Measurements from ENCODE around the gene LRMDA. TPM values are rescaled to one million over a fixed set of nuclear protein-coding genes. Genes with fewer than 3 reads are reported as not detected.
"Not testable (repeated sequence)": the region's sequence is repeated elsewhere in the genome, so short reads cannot be mapped to it uniquely, and the experiment has no call there.

Gene LRMDA
- total RNA-seq, 1 experiment from 2014 or later, result not detected

- Histone ChIP-seq H3K36me3 (replicated peaks; ENCODE audit: control insufficient read depth, insufficient read depth, low read length) (no peaks in the 10 kb centered on the region), H3K4me3 (ENCODE audit: insufficient read depth, low read depth, low read length) (no peak overlapping the region), H3K27me3 (ENCODE audit: control insufficient read depth, insufficient read depth, low read length) (no peaks in the 10 kb centered on the region)
- no peak for DNase-seq
Observed at GRCh38 chr10:76040830-76041220, 609.4 kb downstream of the LRMDA start.

- no peak for DNase-seq
- H3K36me3 ChIP-seq (replicated peaks; ENCODE audit: control insufficient read depth, insufficient read depth, low read length), result no peaks in the 10 kb centered on the region
- H3K4me3 ChIP-seq (ENCODE audit: insufficient read depth, low read depth, low read length), result no peak overlapping the region
- no peaks in the 10 kb centered on the region for H3K27me3 ChIP-seq (ENCODE audit: control insufficient read depth, insufficient read depth, low read length)
Observed at GRCh38 chr10:76041551-76041950, 610.1 kb downstream of the LRMDA start.

GRCh38 chr10:76043261-76043660, 611.8 kb downstream of the LRMDA start:
- Histone ChIP-seq H3K27me3 (ENCODE audit: control insufficient read depth, insufficient read depth, low read length) (no peaks in the 10 kb centered on the region), H3K36me3 (replicated peaks; ENCODE audit: control insufficient read depth, insufficient read depth, low read length) (no peaks in the 10 kb centered on the region), H3K4me3 (ENCODE audit: insufficient read depth, low read depth, low read length) (no peak overlapping the region)
- DNase-seq, result no peak

GRCh38 chr10:76044751-76045150, 613.3 kb downstream of the LRMDA start:
- Histone ChIP-seq H3K27me3 (ENCODE audit: control insufficient read depth, insufficient read depth, low read length) (no peaks in the 10 kb centered on the region), H3K4me3 (ENCODE audit: insufficient read depth, low read depth, low read length) (no peak overlapping the region), H3K36me3 (replicated peaks; ENCODE audit: control insufficient read depth, insufficient read depth, low read length) (no peaks in the 10 kb centered on the region)
- DNase-seq, result no peak

- Histone ChIP-seq H3K27me3 (ENCODE audit: control insufficient read depth, insufficient read depth, low read length) (no peaks in the 10 kb centered on the region), H3K4me3 (ENCODE audit: insufficient read depth, low read depth, low read length) (no peak overlapping the region), H3K36me3 (replicated peaks; ENCODE audit: control insufficient read depth, insufficient read depth, low read length) (no peaks in the 10 kb centered on the region)
- DNase-seq, result no peak
Observed at GRCh38 chr10:76045174-76045573, 613.8 kb downstream of the LRMDA start.

GRCh38 chr10:76047521-76047920, 616.1 kb downstream of the LRMDA start:
- no peaks in the 10 kb centered on the region for H3K27me3 ChIP-seq (ENCODE audit: control insufficient read depth, insufficient read depth, low read length)

GRCh38 chr10:76049581-76050290, 618.3 kb downstream of the LRMDA start:
- Histone ChIP-seq H3K4me3 (ENCODE audit: insufficient read depth, low read depth, low read length) (no peak overlapping the region), H3K36me3 (replicated peaks; ENCODE audit: control insufficient read depth, insufficient read depth, low read length) (no peaks in the 10 kb centered on the region)

More at GRCh38 chr10:76047521-76047920, 616.1 kb downstream of the LRMDA start:
- Histone ChIP-seq H3K36me3 (replicated peaks; ENCODE audit: control insufficient read depth, insufficient read depth, low read length) (no peaks in the 10 kb centered on the region), H3K4me3 (ENCODE audit: insufficient read depth, low read depth, low read length) (no peak overlapping the region)
- no peak for DNase-seq

GRCh38 chr10:76050291-76050625, 618.8 kb downstream of the LRMDA start:
- Histone ChIP-seq H3K4me3 (ENCODE audit: insufficient read depth, low read depth, low read length) (no peak overlapping the region), H3K27me3 (ENCODE audit: control insufficient read depth, insufficient read depth, low read length) (no peaks in the 10 kb centered on the region), H3K36me3 (replicated peaks; ENCODE audit: control insufficient read depth, insufficient read depth, low read length) (no peaks in the 10 kb centered on the region)
- no peak for DNase-seq

More at GRCh38 chr10:76049581-76050290, 618.3 kb downstream of the LRMDA start:
- no peaks in the 10 kb centered on the region for H3K27me3 ChIP-seq (ENCODE audit: control insufficient read depth, insufficient read depth, low read length)
- DNase-seq, result no peak

- Histone ChIP-seq H3K36me3 (replicated peaks; ENCODE audit: control insufficient read depth, insufficient read depth, low read length) (no peaks in the 10 kb centered on the region), H3K4me3 (ENCODE audit: insufficient read depth, low read depth, low read length) (no peak overlapping the region), H3K27me3 (ENCODE audit: control insufficient read depth, insufficient read depth, low read length) (no peaks in the 10 kb centered on the region)
- DNase-seq, result peak; percentile 26
Observed at GRCh38 chr10:76051007-76051936, 619.8 kb downstream of the LRMDA start.

- no peaks in the 10 kb centered on the region for H3K27me3 ChIP-seq (ENCODE audit: control insufficient read depth, insufficient read depth, low read length)
- no peak overlapping the region for H3K4me3 ChIP-seq (ENCODE audit: insufficient read depth, low read depth, low read length)
- H3K36me3 ChIP-seq (replicated peaks; ENCODE audit: control insufficient read depth, insufficient read depth, low read length), result no peaks in the 10 kb centered on the region
- DNase-seq, result no peak
Observed at GRCh38 chr10:76052682-76053503, 621.5 kb downstream of the LRMDA start.

- no peak for DNase-seq
Observed at GRCh38 chr10:76055466-76055865, 624.0 kb downstream of the LRMDA start.

GRCh38 chr10:76055963-76056362, 624.5 kb downstream of the LRMDA start:
- no peak overlapping the region for H3K4me3 ChIP-seq (ENCODE audit: insufficient read depth, low read depth, low read length)
- H3K36me3 ChIP-seq (replicated peaks; ENCODE audit: control insufficient read depth, insufficient read depth, low read length), result no peaks in the 10 kb centered on the region
- no peak for DNase-seq
- H3K27me3 ChIP-seq (ENCODE audit: control insufficient read depth, insufficient read depth, low read length), result no peaks in the 10 kb centered on the region

More at GRCh38 chr10:76055466-76055865, 624.0 kb downstream of the LRMDA start:
- Histone ChIP-seq H3K36me3 (replicated peaks; ENCODE audit: control insufficient read depth, insufficient read depth, low read length) (no peaks in the 10 kb centered on the region), H3K4me3 (ENCODE audit: insufficient read depth, low read depth, low read length) (no peak overlapping the region), H3K27me3 (ENCODE audit: control insufficient read depth, insufficient read depth, low read length) (no peaks in the 10 kb centered on the region)

GRCh38 chr10:76060993-76061392, 629.6 kb downstream of the LRMDA start:
- not testable (repeated sequence) for H3K27me3 ChIP-seq (ENCODE audit: control insufficient read depth, insufficient read depth, low read length); H3K4me3 ChIP-seq (ENCODE audit: insufficient read depth, low read depth, low read length); DNase-seq

GRCh38 chr10:76066457-76066856, 635.0 kb downstream of the LRMDA start:
- Histone ChIP-seq H3K36me3 (replicated peaks; ENCODE audit: control insufficient read depth, insufficient read depth, low read length) (no peaks in the 10 kb centered on the region), H3K4me3 (ENCODE audit: insufficient read depth, low read depth, low read length) (no peak overlapping the region), H3K27me3 (ENCODE audit: control insufficient read depth, insufficient read depth, low read length) (no peaks in the 10 kb centered on the region)
- DNase-seq, result no peak

More at GRCh38 chr10:76060993-76061392, 629.6 kb downstream of the LRMDA start:
- H3K36me3 ChIP-seq (replicated peaks; ENCODE audit: control insufficient read depth, insufficient read depth, low read length), result not testable (repeated sequence)

All from H7 (cell line).